Epithelial cell of prostate (primary cell): ENCODE data around the gene MYH1.
A peak's percentile ranks its signal among the peaks of the same experiment; 100 is the strongest.

ENCODE experiments used
- DNase-seq: peaks from one replicate; pipeline ENCODE4 v3.0.0-alpha.2; 2011; ENCODE audit warnings: low read depth, low spot score
- H3K27ac ChIP-seq: fragments of 450-650 bp; 2 replicates; pipeline ENCODE4 v1.5.1; 2017; ENCODE audit warnings: mild to moderate bottlenecking

Gene MYH1

DNA sequence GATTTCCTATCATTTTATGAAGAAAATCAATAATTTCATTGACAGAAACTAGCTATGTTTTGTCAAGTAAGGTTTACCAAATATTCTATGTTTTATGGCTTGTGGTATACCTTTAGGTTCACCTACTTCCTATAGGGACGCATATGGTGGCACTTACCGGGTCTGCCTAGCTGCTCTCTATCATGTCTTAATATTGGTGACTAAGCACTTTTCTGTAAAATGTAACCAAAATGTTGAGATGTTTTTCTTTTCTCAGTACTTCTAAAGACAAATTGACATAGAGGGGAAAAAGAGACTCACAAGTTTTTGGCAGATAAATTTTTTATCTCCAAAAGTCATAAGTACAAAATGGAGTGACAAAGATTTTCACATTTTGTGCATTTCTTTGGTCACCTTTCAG lies 26.3 kb downstream of the MYH1 start:
- H3K27ac ChIP-seq, result no peak overlapping the region
- no peak for DNase-seq

GRCh38 chr17:10482252-10482651 lies 36.1 kb downstream of the MYH1 start:
- no peak overlapping the region for H3K27ac ChIP-seq
- DNase-seq, result no peak

DNA sequence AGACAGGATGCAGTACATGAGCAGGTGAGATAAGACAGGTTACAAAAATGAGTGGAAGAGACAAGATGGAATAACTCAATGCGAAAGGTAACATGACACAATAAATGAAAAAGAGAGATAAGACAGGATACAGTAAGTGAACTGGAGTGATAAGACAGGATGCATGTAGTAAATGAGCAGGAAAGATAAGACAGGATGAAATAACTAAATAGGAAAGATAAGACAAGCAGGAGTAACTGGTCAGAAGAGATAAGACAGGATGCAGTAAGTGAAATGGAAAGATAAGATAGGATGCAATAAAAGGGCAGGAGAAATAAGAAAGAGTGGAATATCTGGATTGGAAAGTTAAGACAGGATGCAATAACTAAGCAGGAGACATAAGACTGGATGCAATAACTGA lies 40.6 kb downstream of the MYH1 start:
- no peak overlapping the region for H3K27ac ChIP-seq
- no peak for DNase-seq

DNA sequence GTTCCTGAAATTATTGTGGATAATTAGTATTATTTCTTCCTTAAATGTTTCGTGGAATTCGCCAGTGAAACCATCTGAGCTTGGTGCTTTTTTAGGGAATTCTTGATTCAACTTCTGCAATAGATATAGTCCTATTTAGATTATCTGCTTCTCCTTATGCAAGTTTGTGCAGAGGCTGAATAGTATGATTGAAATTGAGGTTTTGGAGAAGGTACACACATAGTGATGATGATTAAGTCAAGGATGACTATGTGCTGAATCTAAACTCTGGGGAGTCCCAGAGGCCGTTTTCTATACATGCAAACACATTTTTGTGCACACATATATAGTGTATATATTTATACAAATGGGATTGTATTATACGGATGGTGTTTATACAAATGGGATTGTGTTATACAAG lies 43.8 kb downstream of the MYH1 start:
- no peak for DNase-seq
- H3K27ac ChIP-seq, result peak overlapping the region; percentile 5

- DNase-seq, result peak; percentile 1
- H3K27ac ChIP-seq, result peak overlapping the region; percentile 46
Measured at GRCh38 chr17:10471858-10472257, 46.5 kb downstream of the MYH1 start.

DNA sequence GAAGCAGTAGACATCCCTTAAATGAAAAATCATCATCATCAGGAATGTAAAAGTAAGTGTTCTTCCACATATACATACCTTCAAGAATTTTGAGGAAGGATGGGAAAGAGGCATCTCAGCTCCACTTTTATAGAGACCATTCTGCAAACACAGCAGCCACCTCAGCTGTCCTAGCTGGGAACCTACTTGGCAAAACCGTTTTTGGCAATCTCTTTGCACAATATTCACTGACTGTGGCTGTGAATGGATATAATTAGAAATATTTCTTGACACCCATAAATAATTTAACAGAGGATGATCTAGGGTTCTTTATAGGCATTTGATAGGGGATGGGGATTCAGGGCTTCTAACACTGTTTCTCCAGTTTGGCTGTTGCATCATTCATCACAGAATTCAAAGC lies 48.9 kb downstream of the MYH1 start, which contains the start of gene MYH4:
TSS of gene MYH4 (minus strand) at position 101 of the 400 bp plus-strand sequence. CDS start 2,814 bp downstream, outside the sequence.
- DNase-seq, result no peak
- no peak within 1 kb of the TSS for H3K27ac ChIP-seq

DNA sequence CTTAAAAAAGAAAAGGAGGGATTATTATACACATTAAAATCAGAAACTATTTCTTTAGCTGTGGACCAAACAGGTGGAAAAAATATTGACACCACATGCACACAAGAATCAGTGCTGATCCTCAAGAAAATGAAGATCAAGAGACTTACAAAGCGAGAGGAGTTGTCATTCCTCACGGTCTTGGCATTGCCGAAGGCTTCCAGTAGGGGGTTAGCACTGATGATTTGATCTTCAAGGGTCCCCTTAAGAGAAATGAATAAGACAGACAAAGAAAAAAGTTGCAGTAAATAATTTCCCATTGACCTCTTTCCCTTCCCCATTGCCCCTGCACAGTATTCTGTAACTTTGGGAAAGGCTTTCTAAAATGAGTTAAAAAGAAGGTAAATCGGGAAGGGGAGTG lies 54.9 kb downstream of the MYH1 start:
- H3K27ac ChIP-seq, result no peak overlapping the region
- no peak for DNase-seq

- no peak overlapping the region for H3K27ac ChIP-seq
- no peak for DNase-seq
Measured at GRCh38 chr17:10460062-10460461, 58.3 kb downstream of the MYH1 start.

GRCh38 chr17:10458701-10459100 lies 59.6 kb downstream of the MYH1 start:
- no peak for DNase-seq
- H3K27ac ChIP-seq, result no peak overlapping the region

- no peak overlapping the region for H3K27ac ChIP-seq
- DNase-seq, result no peak
Measured at GRCh38 chr17:10457952-10458351, 60.4 kb downstream of the MYH1 start.

DNA sequence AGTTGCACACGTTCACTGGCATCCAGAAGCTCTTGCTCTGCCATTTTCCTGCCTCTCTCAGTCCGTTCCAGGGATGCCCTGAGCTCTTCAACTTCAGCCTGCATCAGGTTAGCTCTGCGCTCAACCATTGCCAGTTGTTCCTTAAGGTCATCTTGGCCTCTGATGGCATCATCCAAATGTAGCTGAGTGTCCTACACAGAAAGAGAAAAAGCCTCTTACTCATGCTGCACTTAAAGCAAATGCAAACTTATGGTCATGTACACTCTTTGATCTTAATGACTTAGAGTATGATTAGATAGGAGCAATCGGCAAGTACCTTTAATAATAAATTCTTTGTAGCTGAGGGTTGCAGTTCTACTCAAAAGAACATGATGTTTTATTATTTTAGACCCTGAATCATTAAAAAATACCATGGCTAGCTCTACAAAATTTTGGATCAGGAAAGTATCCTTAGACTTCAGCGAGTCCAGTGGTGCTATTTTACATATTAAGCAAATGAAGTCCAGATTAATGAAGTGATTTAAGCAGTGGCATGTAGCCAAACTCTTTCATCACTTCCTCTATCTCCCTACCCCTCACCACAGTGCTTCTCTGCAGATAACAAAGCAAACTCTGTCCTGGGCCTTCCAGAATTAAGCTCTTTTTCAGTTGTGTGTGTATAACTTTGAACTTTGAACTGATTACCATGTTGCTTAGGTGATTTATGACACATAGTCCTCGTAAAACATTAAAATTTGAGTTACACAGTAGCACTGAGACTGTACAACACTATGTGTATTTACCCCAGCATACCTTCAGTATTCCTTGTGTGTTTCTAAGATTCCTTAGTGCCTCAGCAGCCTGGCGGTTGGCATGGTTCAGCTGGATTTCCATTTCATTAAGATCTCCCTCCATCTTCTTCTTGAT lies 71.1 kb downstream of the MYH1 start:
- no peak overlapping the region for H3K27ac ChIP-seq
- DNase-seq, result no peak
